Skeletal muscle cell (primary cell): ENCODE measurements around the gene PRDM11.

Experiments
- DNase-seq: peaks from one replicate; pipeline ENCODE4 v3.0.0-alpha.2; 2010; ENCODE audit warnings: low read depth
- H3K4me3 ChIP-seq: 2 replicates; pipeline ENCODE4 v1.5.1; 2011; ENCODE audit warnings: low read depth, mild to moderate bottlenecking, control low read depth, low read length, moderate library complexity

PRDM11 gene

GRCh38 chr11:45133878-45134277, 12.6 kb upstream of the PRDM11 start:
- no peak for DNase-seq
- no peak overlapping the region for H3K4me3 ChIP-seq

GRCh38 chr11:45141171-45141570, 5.3 kb upstream of the PRDM11 start:
- no peak for DNase-seq
- H3K4me3 ChIP-seq = no peak overlapping the region

GRCh38 chr11:45141631-45142030, 4.8 kb upstream of the PRDM11 start:
- H3K4me3 ChIP-seq = no peak overlapping the region
- DNase-seq = no peak

GRCh38 chr11:45142241-45143055, 4.0 kb upstream of the PRDM11 start:
- DNase-seq = peak; percentile 36
- no peak overlapping the region for H3K4me3 ChIP-seq

DNA sequence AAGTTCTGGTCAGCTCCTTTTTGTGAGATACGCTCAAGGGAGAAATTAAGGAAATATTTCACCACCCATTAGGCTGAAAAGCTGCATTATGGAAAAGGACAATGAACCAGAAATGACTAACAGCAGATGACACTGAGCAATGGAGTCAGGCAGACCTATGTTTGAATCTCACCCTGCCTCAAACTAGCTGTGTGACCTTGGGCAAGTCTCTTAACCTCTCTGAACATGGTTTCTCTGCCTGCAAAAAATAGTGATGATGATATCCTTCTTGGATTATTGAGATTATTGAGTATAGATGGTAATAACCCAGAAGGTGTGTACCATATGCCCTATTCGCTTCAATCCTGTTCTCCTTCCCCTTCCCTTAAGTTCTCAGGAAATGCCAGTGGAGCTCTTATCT, 2.9 kb upstream of the PRDM11 start:
- DNase-seq = no peak

DNA sequence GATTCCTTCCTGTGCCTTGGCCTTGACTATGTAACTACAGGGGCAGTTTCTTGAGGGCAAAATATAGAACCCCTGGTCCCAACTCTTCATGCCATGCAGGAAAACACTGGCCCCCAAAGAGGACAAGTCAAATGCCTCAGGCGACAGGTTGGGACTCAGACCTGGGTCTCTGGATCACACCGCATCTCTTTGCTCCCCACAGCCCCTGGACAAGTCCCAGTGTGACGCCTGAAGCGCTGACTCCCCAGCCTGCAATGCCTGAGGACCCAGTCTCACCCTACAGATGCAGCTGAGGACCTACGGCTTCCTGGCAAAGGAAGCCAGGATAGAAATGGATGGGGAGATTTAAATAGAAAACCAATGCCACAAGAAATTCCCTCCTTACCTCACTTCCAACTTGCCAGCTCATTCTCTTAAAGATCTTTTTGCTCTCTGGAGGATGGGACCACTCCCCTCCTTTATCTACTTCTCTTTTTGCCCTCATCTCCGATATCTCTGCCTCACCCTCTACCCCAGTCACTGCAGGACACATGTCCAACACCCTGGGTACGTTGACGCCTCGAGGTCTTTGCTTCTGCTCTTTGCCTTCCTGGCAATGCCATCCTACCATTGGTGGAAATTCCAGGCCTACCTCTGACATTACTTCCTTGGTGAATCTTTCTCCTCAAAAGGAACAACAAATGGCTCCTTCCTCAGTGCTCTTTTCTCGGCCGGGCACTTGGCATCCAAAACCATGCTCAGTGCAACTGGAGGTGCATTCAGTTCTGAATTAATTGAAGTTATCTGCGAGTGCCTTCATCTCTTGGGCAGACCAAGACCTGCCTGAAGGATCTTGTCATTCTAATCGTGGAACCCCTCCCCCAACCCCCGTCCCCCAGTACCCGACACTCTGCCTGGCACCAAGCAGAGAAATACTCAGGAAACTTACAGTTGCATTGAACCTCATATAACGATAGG, 2.0 kb upstream of the PRDM11 start:
- DNase-seq = no peak

More for the DNA sequence above, 2.9 kb upstream of the PRDM11 start:
- H3K4me3 ChIP-seq = no peak overlapping the region

DNA sequence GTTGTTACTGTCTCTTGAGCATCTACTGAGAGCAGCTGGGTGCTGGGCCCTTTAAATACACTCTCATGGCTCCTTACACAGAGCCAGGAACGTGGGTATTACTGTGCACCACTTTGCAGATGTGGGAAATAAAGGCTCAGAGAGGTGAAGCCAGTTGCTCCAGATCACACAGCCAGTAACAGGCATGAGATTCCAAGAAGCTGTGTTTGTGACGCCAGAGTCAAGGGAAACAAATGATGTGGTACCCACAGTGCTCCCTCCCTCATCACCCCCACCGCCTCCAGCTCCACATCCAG, 1.4 kb upstream of the PRDM11 start:
- no peak overlapping the region for H3K4me3 ChIP-seq
- no peak for DNase-seq

More for the DNA sequence above, 2.0 kb upstream of the PRDM11 start:
- no peak overlapping the region for H3K4me3 ChIP-seq

DNA sequence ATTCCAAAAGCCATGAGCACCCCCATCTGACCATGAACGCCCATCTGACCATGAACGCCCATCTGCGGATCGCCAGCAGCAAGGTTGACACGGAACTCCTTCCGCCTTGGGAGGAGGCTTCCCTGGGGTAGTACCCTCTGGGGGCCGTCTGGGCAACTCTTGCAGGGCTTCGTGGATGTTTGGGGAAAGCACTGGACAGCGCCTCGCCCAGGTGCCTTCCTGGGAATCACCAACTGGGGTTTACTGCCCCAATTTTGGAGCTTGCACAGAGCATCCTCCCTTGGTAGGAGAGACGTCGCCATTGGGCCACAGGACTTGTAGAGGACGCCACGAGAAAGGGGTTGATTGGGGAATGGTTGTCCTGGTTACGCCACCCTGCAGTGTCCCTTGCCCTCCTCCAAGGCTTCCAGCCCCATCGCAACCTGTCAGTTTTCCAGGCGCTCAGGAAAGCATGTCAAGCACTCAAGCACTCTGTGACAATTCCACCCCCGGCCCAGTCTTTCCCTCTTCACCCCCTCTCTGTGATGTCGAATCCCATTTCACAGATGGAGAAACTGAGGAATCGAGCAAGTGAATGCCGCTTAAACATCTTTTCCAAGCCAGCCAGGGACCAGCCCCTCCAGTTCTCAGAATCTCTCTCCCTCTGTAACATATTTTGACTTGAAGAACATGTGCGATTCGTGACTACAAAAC, 914 bp upstream of the PRDM11 start:
- peak overlapping the region; percentile 74 for H3K4me3 ChIP-seq
- DNase-seq = no peak

- DNase-seq = peak; percentile 92
- peak overlapping the region; percentile 74 for H3K4me3 ChIP-seq
Observed at GRCh38 chr11:45147017-45147728, 734 bp downstream of the PRDM11 start.

DNA sequence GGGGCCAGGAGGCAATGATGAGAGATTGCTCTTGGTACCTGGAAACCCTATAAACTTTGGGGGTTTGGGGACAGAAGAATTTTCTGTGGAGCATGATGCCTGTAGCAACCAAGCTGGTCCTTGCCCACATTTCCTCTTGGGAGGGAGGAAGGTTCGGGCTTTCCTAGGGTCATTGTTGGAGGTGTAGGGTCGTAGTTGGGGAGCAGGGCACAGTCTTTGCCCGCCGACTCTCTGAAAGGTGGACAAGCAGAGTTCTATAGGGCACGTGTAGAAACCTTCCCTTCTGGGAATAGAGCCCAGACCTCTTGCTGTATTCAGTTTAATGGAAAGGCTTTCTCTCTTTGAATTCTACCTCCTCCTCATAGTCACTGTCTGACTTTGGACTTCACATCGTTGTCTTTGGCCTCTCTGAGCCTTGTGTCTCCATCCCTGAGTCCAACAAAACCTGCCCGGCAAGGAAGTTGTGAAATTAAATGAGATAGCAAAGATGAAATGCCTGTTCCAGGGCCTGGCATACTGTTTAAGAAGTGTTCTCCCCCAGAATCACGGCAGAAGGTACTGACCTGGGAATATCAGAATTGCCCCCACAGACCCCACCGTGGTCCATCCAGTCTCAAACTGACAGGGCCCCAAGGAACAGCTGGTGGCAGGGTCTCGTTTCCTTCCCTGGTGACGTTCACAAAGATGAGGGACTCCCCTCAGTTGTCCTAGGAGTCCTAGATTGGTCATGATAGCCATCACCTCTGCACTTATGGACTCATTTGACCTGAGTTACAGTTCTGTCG, 1.6 kb downstream of the PRDM11 start:
- no peak for DNase-seq
- peak overlapping the region; percentile 74 for H3K4me3 ChIP-seq

- no peak for DNase-seq
- H3K4me3 ChIP-seq = no peak overlapping the region
Observed at GRCh38 chr11:45149483-45150056, 3.1 kb downstream of the PRDM11 start.

DNA sequence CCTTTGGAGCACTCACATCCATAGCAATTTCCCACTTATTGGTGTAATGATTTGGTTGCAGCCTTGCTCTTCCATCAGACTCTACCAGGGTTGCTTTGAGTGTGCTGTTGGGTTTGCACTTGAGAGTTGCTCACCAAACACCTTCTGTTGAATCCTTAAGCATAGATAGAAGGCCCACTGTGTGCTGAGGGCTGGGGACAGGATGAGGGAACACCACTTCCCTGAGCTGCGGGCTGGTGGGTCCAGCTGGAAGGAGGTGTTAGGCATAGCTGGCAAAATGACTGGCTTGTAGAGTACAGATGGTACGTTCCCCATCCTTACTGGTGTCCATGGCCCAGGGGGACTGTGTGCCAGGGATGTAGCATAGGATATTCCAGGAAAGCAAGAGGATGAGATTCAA, 3.9 kb downstream of the PRDM11 start:
- no peak overlapping the region for H3K4me3 ChIP-seq

DNA sequence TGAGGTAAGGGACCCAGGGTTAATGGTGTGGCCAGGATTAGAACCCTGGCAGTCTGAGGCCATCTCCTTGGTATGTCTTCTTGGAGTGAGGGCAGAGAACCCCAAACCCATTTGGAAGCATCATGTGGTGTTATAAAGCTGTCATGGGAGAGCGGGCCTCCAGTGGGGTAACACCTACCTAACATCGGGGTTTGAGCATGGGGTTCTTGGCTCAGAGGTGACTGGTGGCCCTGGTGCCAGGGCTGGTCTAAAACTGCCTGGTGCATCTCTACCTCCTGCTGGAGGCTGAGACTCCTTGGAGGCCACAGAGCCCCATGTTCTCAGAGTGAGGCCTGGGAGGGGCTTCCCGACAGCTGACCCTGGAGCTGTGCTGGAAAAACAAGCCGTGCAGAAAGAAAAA, 4.5 kb downstream of the PRDM11 start:
- H3K4me3 ChIP-seq = no peak overlapping the region
- DNase-seq = no peak

More for the DNA sequence above, 3.9 kb downstream of the PRDM11 start:
- no peak for DNase-seq

- H3K4me3 ChIP-seq = no peak overlapping the region
- DNase-seq = no peak
Observed at GRCh38 chr11:45151362-45151982, 5.0 kb downstream of the PRDM11 start.

GRCh38 chr11:45152740-45153595, 6.5 kb downstream of the PRDM11 start:
- H3K4me3 ChIP-seq = no peak overlapping the region
- DNase-seq = no peak

- no peak overlapping the region for H3K4me3 ChIP-seq
- DNase-seq = no peak
Observed at GRCh38 chr11:45154276-45154675, 7.8 kb downstream of the PRDM11 start.

- DNase-seq = no peak
- no peak overlapping the region for H3K4me3 ChIP-seq
Observed at GRCh38 chr11:45155058-45155551, 8.7 kb downstream of the PRDM11 start.
